GM18867 (cell line): ENCODE data around the gene LAMTOR3.
A peak's percentile ranks its signal among the peaks of the same experiment; 100 is the strongest.

ENCODE experiments used
- ATAC-seq: cut with Tn5 transposase; IDR thresholded peaks from one replicate; pipeline ENCODE4 v1.9.1; 2021; ENCODE audit warnings: mild to moderate bottlenecking, moderate library complexity; ENCODE audit not compliant: unreplicated experiment

Gene LAMTOR3, protein sequence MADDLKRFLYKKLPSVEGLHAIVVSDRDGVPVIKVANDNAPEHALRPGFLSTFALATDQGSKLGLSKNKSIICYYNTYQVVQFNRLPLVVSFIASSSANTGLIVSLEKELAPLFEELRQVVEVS

GRCh38 chr4:99894161-99894997, at the start of gene LAMTOR3:
Gene LAMTOR3, minus strand, starts transcription at chr4:99894427. Its CDS starts 464 bp downstream, at chr4:99893963.
- ATAC-seq = peak; percentile 99

- no peak for ATAC-seq
Measured at GRCh38 chr4:99938243-99938753, 44.1 kb upstream of the LAMTOR3 start.

- no peak for ATAC-seq
Measured at GRCh38 chr4:99934891-99935290, 40.7 kb upstream of the LAMTOR3 start.

DNA sequence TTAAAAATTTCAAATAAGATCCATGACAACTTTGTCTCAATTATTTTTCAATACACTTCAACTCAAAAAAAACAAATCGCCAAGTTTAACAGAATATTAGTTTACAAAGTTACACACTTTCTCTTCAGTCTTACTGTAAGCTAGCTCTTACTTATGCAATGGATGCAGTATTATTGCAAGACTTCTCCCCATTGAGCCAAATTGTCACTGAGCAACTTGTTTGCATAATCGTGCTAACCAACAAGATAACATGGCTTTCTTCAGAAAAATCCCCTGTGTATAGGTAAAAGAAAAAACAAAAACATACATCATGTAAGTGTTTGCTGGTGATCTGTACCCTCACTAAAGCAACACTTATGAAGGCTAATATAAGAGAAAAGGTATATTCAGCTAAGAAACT, 33.3 kb upstream of the LAMTOR3 start:
- ATAC-seq = no peak

- no peak for ATAC-seq
Measured at GRCh38 chr4:99921174-99921573, 26.9 kb upstream of the LAMTOR3 start.

DNA sequence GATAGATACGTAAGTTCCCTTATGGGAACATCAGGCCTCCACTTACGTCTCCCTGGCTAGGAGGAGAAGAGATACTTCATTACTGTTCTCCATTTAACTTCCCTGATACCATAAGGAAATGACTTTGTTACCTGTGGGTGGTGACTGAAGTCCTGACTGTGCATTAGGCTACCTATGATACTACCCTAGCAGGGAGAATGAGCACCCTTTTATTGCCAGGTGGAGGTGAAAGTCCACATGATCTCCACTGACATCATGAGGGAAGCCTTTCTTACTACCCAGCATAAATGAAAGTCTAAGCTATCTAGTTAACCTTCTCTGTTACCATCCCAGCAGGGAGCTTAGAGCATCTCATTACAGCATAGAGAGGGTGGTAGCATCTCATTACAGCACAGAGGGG, 24.4 kb upstream of the LAMTOR3 start:
- ATAC-seq = no peak

- no peak for ATAC-seq
Measured at GRCh38 chr4:99917575-99917974, 23.3 kb upstream of the LAMTOR3 start.

GRCh38 chr4:99915449-99915848, 21.2 kb upstream of the LAMTOR3 start:
- ATAC-seq = no peak

GRCh38 chr4:99894998-99895397, 771 bp upstream of the LAMTOR3 start:
- ATAC-seq = no peak

DNA sequence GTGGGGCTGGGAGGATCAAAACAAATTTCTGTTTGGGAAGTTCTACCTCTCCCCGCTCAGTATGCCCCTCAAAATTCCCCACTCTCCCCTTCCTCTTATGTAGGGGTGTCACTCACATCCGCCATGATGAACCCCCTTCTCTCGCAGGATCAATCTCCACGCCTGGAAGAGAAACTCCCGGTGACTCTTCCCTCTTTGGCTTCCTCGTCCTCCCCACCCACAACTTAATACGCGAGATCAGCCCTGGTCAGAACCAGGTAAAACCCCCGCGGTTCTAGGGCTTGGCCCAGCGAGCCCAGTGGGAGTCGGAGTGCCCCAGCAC, 427 bp downstream of the LAMTOR3 start:
- no peak for ATAC-seq

- no peak for ATAC-seq
Measured at GRCh38 chr4:99893029-99893428, 1.2 kb downstream of the LAMTOR3 start.

DNA sequence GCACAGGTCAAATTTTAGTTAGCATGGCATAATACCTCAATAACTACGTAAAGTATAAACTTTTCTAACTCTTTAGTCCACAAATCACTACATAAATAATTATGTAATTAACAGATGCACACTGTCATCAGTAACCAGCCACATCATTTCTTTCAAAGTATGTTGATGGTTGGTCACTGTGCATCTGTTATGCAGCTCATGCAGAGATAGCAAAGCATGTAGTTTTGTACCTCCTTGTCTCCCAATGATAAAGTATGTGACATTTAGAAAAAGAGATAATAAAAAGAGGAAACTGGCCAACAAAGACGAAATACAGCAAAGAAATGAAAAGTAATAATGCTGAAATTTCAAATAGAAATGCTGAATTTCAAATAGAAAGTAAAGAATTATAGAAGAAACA, 2.9 kb downstream of the LAMTOR3 start:
- ATAC-seq = no peak

- ATAC-seq = no peak
Measured at GRCh38 chr4:99887837-99888236, 6.4 kb downstream of the LAMTOR3 start.

DNA sequence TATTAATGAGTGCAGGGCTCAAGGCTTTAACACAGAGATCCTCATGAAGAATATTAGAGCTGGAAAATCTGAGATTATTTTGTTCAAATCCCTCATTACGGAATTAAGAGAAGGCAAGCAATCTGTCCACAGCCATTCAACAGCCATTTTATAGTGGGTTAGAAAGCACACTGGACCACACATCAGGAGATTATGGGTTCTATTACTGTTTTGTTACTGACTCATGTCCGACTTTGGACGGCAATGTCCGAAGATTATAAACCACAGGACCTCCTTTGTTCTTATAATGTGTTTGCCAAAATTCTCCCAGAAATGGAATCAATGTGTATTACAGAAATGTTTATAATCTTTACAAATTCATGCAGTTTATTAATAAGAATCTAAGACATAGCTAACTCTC, 8.1 kb downstream of the LAMTOR3 start:
- ATAC-seq = no peak

DNA sequence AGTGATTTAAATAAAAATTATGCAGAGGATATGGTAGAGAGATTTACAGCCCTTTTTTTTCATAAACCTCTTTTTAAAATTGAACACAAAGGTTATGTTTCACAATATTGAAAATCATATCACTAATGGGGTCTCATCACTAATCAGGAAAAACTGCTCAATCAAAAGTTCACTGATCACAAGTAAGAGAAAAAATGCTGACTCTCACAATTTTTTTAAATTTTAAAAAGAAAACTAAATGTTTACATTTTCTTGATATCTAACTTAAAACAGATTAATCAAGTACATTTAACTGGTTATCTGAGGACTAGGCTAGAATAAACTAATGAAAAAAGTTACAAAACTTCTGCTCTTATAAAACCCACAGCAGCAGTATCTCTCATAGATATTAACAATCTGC, 8.5 kb downstream of the LAMTOR3 start:
- no peak for ATAC-seq

- no peak for ATAC-seq
Measured at GRCh38 chr4:99885063-99885664, 9.1 kb downstream of the LAMTOR3 start.

DNA sequence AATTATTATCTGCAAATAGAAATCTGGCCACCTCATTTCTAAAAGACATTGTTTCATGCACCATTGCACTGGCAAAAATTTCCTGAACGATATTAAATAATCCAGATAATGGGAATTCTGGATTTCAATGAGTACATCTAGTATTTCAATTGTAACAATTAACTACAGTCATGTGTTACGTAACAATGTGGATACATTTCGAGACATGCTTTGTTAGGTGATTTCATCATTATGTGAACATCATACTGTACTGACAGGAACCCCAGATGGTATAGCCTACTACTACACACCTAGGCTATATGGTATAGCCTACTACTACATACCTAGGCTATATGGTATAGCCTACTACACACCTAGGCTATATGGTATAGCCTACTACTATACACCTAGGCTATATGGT, 14.8 kb downstream of the LAMTOR3 start:
- no peak for ATAC-seq

GRCh38 chr4:99878604-99879003, 15.6 kb downstream of the LAMTOR3 start:
- no peak for ATAC-seq

- no peak for ATAC-seq
Measured at GRCh38 chr4:99876946-99877345, 17.3 kb downstream of the LAMTOR3 start.

- no peak for ATAC-seq
Measured at GRCh38 chr4:99875071-99875470, 19.2 kb downstream of the LAMTOR3 start.

DNA sequence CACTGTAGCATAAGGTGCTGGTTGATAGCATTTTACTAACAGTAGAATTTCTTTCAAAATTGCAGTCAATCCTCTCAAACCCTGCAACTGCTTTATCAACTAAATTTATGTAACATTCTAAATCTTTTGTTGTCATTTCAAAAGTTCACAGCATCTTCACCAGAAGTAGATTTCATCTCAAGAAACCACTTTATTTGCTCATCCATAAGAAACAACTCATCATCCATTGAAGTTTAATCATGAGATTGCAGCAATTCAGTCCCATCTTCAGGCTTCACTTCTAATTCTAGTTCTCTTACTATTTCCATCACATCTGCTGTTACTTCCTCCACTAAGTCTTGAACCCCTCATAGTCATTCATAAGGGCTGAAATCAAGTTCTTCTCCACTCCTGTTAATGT, 21.7 kb downstream of the LAMTOR3 start:
- no peak for ATAC-seq

DNA sequence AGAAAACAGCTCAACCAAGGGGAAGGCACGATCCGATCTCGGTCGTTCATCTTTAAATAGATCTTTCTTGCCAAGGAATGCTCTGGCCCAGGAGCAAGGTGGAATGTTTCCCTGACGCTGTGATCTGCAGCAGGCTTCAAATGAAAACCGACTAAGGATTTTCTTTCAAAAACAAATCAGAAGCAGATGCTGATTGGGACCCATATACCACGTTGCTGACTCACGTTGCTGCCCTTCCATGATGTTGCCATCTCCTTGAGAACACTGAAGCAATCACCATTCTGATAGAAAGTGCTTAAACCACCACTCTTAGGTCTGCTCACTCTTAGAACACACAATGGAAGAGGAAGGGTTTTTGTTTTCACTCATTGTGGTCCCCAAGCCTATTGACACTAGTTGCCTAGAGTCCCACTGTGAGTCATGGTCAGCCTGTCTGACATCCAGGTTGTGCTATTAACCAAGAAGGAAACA, 26.1 kb downstream of the LAMTOR3 start:
- ATAC-seq = no peak
